T-helper 1 cell treated with Interleukin-12 subunit alpha and Interleukin-12 subunit beta and Interleukin-4 antibody, amounts not matched to agents 30 ng/mL and 1 ng/mL, for 36 hours (primary cell): ENCODE measurements around the gene GRIA1. TPM values are rescaled to one million over a fixed set of nuclear protein-coding genes. Genes with fewer than 3 reads are reported as not detected.

Source experiments
- intact Hi-C: fragments of 100-400 bp; cut with micrococcal nuclease; formaldehyde crosslinking; loops from one replicate; pipeline ENCODE4 v1.15.1; 2024
- total RNA-seq: library from RNA; stranded (reverse); gene quantifications from 2 replicates; pipeline ENCODE4 v1.2.3, GENCODE V29; 2022

Gene GRIA1
- total RNA-seq, 1 donor from 2014 or later: not detected

GRCh38 chr5:153498516-153498915 lies 8.0 kb downstream of the GRIA1 start:
- intact Hi-C loops: no loop called here

GRCh38 chr5:153500178-153500577 lies 9.7 kb downstream of the GRIA1 start:
- intact Hi-C loops: no loop called here

- intact Hi-C loops: no loop called here
Observed at GRCh38 chr5:153504726-153505125, 14.3 kb downstream of the GRIA1 start.

- intact Hi-C loops: no loop called here
Observed at GRCh38 chr5:153508700-153509099, 18.2 kb downstream of the GRIA1 start.

- intact Hi-C loops: no loop called here
Observed at GRCh38 chr5:153511622-153512021, 21.2 kb downstream of the GRIA1 start.

GRCh38 chr5:153513156-153513555 lies 22.7 kb downstream of the GRIA1 start:
- intact Hi-C loops: no loop called here

GRCh38 chr5:153515301-153515700 lies 24.8 kb downstream of the GRIA1 start:
- intact Hi-C loops: no loop called here

- intact Hi-C loops: no loop called here
Observed at GRCh38 chr5:153516504-153517240, 26.2 kb downstream of the GRIA1 start.

GRCh38 chr5:153517241-153517611 lies 26.8 kb downstream of the GRIA1 start:
- intact Hi-C loops: no loop called here

GRCh38 chr5:153520137-153520536 lies 29.7 kb downstream of the GRIA1 start:
- intact Hi-C loops: no loop called here

- intact Hi-C loops: no loop called here
Observed at GRCh38 chr5:153520952-153521351, 30.5 kb downstream of the GRIA1 start.

- intact Hi-C loops: no loop called here
Observed at GRCh38 chr5:153523211-153523610, 32.7 kb downstream of the GRIA1 start.

- intact Hi-C loops: no loop called here
Observed at GRCh38 chr5:153523831-153524230, 33.4 kb downstream of the GRIA1 start.

- intact Hi-C loops: no loop called here
Observed at GRCh38 chr5:153525536-153525935, 35.1 kb downstream of the GRIA1 start.

GRCh38 chr5:153530357-153531143 lies 40.1 kb downstream of the GRIA1 start:
- intact Hi-C loops: no loop called here

- intact Hi-C loops: no loop called here
Observed at GRCh38 chr5:153533546-153533945, 43.1 kb downstream of the GRIA1 start.

- intact Hi-C loops: no loop called here
Observed at GRCh38 chr5:153534102-153534501, 43.6 kb downstream of the GRIA1 start.

GRCh38 chr5:153537207-153537606 lies 46.7 kb downstream of the GRIA1 start:
- intact Hi-C loops: no loop called here

GRCh38 chr5:153539983-153540382 lies 49.5 kb downstream of the GRIA1 start:
- intact Hi-C loops: no loop called here

- intact Hi-C loops: no loop called here
Observed at GRCh38 chr5:153542536-153542935, 52.1 kb downstream of the GRIA1 start.

- intact Hi-C loops: no loop called here
Observed at GRCh38 chr5:153543288-153543687, 52.8 kb downstream of the GRIA1 start.

GRCh38 chr5:153543959-153544470 lies 53.5 kb downstream of the GRIA1 start:
- intact Hi-C loops: no loop called here

- intact Hi-C loops: no loop called here
Observed at GRCh38 chr5:153544706-153545105, 54.2 kb downstream of the GRIA1 start.
